GM21360 (cell line): ENCODE data around the gene TMEM132C.

ENCODE experiments used
- ATAC-seq: cut with Tn5 transposase; IDR thresholded peaks from one replicate; pipeline ENCODE4 v1.9.1; 2021; ENCODE audit warnings: mild to moderate bottlenecking, moderate library complexity; ENCODE audit not compliant: unreplicated experiment

TMEM132C gene

GRCh38 chr12:128402486-128403243 lies 135.7 kb downstream of the TMEM132C start:
- no peak for ATAC-seq

DNA sequence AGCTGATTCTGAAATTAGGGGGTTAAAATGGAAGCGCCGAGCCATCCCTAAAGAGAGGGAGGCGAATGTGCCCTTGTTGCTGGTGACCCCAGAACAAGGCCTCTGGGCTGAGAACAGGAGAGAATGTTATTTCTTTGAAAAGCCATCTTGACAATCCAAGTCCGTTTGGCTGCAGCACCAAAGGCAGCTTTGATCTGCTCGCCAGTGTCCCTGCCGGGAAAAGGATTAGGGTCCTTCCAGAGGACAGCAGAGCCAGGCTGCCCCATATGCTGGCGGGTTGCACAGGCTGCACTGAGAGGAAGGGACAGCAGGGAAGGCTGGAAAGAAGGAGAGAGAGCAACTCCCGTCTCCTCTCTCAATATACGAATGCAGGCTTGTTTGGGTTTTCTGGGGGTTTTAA lies 141.7 kb downstream of the TMEM132C start:
- no peak for ATAC-seq

- no peak for ATAC-seq
Measured at GRCh38 chr12:128415036-128415560, 148.1 kb downstream of the TMEM132C start.

GRCh38 chr12:128418944-128419343 lies 152.0 kb downstream of the TMEM132C start:
- no peak for ATAC-seq

GRCh38 chr12:128420163-128420562 lies 153.2 kb downstream of the TMEM132C start:
- ATAC-seq, result no peak

GRCh38 chr12:128421375-128421774 lies 154.4 kb downstream of the TMEM132C start:
- no peak for ATAC-seq

DNA sequence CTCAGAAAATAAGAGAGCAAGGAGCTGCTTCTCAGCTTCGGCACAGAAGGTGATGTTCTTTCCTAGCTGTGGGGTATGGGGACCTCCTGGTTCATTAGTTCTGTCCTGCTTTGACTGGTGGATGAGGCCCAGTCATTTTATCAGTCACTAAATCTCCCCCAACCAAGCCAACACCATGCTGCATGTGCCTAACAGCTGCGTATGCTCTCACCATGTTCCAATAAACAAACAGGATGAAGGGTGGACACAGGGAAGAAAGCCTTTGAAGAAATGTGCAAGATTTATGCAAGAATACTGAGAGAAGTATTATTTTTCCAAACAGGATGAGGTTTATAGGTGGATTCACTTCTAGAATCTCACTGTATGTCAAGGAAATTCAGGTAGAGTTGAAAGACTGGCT lies 156.2 kb downstream of the TMEM132C start:
- no peak for ATAC-seq

GRCh38 chr12:128424931-128425431 lies 158.0 kb downstream of the TMEM132C start:
- no peak for ATAC-seq

GRCh38 chr12:128425666-128426331 lies 158.8 kb downstream of the TMEM132C start:
- ATAC-seq, result no peak

- no peak for ATAC-seq
Measured at GRCh38 chr12:128426511-128426910, 159.5 kb downstream of the TMEM132C start.

GRCh38 chr12:128439796-128440195 lies 172.8 kb downstream of the TMEM132C start:
- no peak for ATAC-seq

DNA sequence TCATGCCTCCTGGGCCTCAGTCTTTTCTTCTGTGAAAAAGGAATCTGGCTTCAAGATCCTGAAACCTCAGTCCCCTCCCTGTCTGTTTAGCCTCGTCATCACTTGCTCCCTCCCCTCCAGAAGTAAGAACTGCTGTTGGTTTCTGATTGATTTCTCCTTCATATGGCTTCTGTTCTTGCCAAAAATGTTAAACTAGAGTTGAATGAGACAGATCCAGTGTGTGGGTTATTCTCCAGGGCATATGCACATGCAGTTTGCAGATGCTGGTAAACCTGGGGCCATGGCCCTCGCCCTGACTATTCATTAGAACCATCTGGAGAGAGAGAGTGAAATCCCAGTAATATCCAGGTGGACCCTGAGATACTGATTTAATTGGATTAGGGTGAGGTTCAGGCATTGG lies 175.1 kb downstream of the TMEM132C start:
- ATAC-seq, result no peak

- ATAC-seq, result no peak
Measured at GRCh38 chr12:128444598-128444997, 177.6 kb downstream of the TMEM132C start.

- ATAC-seq, result no peak
Measured at GRCh38 chr12:128445415-128446127, 178.6 kb downstream of the TMEM132C start.

- ATAC-seq, result no peak
Measured at GRCh38 chr12:128449146-128449894, 182.3 kb downstream of the TMEM132C start.

DNA sequence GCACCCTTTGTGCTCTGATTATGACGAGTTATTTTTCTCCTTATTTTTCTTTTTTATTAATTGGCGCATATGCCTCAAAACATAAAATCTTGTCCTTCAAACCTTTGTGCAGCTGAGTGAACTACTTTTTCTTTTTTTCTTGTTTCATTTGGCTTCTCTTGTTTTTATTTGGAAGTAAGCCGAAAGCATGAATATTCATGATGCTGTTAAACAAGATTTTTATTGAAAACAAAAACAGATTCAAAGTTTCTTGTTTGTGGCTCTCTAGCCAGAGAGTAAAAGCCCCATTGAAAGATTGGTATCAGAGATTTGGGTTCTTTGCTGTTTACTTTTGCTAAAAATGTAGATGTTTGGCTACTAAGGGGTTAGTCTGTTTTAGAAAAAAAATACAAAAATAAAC lies 183.8 kb downstream of the TMEM132C start:
- no peak for ATAC-seq

DNA sequence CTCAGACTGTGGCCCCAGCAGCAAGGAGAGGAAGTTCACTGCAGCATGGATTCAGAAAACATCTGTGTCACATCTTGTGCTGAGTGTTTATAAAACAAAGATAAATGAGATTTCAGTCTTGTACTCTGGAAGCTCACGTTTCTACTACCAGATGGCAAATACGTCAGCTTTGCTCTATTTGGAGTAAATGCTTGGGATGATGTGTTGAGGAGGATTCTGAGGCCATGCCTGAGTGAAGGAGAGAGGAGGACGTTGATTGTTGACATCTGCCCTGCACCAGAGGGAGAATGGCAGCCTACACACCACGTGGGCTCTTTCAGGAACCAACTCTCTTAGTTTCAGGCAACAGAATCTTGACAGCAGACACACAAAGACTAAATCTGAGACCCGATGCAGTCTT lies 188.9 kb downstream of the TMEM132C start:
- no peak for ATAC-seq

DNA sequence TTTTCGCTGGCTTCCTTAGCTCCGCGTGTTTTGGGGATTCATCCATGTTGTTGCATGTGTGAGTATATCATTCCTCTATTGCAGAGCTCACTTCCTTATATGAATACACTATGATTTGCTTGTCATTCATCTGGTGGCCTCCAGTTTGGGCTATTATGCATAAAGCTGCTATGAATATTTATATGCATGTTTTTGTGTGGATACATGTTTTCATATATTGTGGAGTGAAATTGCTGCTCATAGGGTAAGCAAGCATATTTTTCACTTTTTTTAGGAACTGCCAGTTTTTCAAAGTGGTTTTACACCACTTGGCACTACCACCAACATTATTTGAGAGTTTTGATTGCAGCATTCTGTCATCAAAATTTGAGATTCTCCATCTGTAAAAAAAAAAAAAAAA lies 190.0 kb downstream of the TMEM132C start:
- no peak for ATAC-seq

- no peak for ATAC-seq
Measured at GRCh38 chr12:128458301-128458974, 191.5 kb downstream of the TMEM132C start.

GRCh38 chr12:128459067-128459466 lies 192.1 kb downstream of the TMEM132C start:
- no peak for ATAC-seq
